Kidney epithelial cell (primary cell): ENCODE measurements around the gene COL1A1. TPM values are rescaled to one million over a fixed set of nuclear protein-coding genes. Genes with fewer than 3 reads are reported as not detected.

Experiments
- DNase-seq: peaks from one replicate; pipeline ENCODE4 v3.0.0-alpha.2; 2010; ENCODE audit warnings: low read depth
- H3K27me3 ChIP-seq: 2 replicates; pipeline ENCODE4 v1.6.0; 2011; ENCODE audit warnings: low read length; ENCODE audit not compliant: control insufficient read depth, insufficient read depth
- H3K36me3 ChIP-seq: 2 replicates; pipeline ENCODE4 v1.5.1; 2011; ENCODE audit warnings: low read length; ENCODE audit not compliant: control insufficient read depth, insufficient read depth
- H3K4me3 ChIP-seq: 2 replicates; pipeline ENCODE4 v1.5.1; 2011; ENCODE audit warnings: low read depth, mild to moderate bottlenecking, control low read depth, low read length
- total RNA-seq: library from RNA; depleted of rRNA; stranded (reverse); fragments of >200 nt; gene quantifications from 2 replicates; pipeline ENCODE4 v1.2.3, GENCODE V29; 2015
- TF ChIP-seq, protein P1 (sequence below): IDR thresholded peaks from 2 replicates; pipeline ENCODE4 v1.5.1; 2011; ENCODE audit warnings: mild to moderate bottlenecking, moderate library complexity, low read length, control low read depth, inconsistent platforms; ENCODE audit not compliant: insufficient read depth, poor library complexity, severe bottlenecking

COL1A1 gene
- total RNA-seq, 1 donor from 2014 or later = 139 TPM

DNA sequence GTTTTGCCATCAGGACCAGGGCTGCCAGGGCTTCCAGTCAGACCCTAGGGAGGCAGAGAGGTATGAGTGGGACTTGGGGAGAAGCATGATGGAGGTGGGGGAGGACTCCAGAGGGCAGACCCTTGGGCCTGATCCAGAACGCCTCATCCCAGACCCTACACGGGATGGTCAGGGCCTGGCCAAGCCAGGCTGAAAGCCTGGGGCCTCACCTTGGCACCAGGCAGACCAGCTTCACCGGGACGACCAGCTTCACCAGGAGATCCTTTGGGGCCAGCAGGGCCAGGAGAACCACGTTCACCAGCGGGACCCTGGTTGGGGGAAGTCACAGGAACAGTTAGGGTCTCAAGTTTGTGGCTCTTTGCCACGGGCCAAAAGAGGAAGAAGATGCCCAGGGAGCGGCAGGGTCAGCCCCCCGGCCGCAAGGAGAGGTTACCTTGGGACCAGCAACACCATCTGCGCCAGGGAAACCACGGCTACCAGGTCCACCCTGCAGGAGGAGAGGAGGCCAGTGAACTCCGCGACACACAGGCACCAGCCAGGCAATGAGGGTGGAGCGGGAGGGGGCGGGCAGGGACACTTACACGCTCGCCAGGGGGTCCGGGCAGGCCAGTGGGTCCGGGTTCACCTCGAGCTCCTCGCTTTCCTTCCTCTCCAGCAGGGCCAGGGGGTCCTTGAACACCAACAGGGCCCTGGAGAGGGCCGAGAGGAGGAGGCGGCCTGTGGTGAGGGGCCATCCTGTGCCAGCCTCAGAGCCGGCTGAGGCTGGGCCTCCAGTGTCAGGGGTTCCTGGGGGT is 7.1 kb downstream of the COL1A1 start:
- peaks cover 8% of the 10 kb centered on the region for H3K36me3 ChIP-seq
- DNase-seq = no peak
- TF ChIP-seq, protein P1, sequence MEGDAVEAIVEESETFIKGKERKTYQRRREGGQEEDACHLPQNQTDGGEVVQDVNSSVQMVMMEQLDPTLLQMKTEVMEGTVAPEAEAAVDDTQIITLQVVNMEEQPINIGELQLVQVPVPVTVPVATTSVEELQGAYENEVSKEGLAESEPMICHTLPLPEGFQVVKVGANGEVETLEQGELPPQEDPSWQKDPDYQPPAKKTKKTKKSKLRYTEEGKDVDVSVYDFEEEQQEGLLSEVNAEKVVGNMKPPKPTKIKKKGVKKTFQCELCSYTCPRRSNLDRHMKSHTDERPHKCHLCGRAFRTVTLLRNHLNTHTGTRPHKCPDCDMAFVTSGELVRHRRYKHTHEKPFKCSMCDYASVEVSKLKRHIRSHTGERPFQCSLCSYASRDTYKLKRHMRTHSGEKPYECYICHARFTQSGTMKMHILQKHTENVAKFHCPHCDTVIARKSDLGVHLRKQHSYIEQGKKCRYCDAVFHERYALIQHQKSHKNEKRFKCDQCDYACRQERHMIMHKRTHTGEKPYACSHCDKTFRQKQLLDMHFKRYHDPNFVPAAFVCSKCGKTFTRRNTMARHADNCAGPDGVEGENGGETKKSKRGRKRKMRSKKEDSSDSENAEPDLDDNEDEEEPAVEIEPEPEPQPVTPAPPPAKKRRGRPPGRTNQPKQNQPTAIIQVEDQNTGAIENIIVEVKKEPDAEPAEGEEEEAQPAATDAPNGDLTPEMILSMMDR = no peak
- no peak overlapping the region for H3K4me3 ChIP-seq
- H3K27me3 ChIP-seq = no peaks in the 10 kb centered on the region

DNA sequence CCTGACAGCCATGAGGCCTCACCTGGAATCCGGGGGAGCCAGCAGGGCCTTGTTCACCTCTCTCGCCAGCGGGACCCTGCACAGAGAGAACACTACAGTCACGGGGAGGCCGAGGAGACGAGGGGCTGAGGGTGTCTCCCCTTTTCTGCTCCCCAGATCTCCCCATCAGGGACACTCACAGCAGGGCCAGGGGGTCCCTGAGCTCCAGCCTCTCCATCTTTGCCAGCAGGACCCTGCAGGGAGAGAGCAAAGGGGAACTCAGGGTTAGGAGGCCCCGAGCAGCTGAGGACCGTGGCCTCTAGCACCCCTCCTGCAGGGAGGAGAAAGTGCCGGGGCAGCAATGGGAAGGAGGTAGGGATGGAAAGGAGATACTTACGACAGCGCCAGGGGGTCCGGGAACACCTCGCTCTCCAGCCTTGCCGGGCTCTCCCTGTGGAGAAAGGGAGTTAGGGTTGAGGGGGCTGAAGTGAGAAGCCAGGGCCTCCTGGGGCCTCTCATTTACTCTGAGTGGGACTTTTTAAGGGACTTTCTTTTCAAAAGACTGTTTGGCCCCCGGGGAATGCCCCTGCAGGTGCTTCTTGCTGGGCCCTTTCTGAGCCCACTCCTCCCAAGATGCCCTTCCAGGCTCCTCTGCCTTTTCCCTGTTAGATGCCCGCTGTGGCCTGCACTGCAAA is 8.7 kb downstream of the COL1A1 start:
- H3K36me3 ChIP-seq = peaks cover 9% of the 10 kb centered on the region

DNA sequence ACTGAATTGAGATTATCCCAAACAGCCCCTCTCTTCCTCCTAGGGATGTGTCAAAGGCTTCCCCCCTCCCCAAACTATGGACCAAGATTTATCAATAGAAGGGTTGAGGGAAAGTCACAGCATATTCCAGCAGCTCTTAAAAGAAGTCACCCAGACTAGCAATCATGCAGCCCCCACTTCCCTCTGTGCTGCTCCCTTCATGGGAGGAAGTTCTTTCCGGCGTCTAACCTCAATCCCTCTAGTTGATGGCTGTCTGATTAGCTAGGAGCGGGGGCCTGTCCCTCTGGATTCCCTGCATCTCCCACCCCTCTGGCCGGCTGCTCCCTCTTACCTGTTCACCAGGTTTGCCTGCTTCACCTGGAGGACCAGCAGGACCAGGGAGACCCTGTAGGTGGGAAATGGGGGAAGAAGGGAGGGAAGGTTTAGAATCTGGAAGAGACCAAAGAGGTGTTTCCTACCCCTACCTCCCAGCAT is 9.2 kb downstream of the COL1A1 start:
- TF ChIP-seq, protein P1 = no peak
- H3K4me3 ChIP-seq = no peak overlapping the region
- no peak for DNase-seq
- peaks cover 9% of the 10 kb centered on the region for H3K36me3 ChIP-seq
- no peaks in the 10 kb centered on the region for H3K27me3 ChIP-seq

More for the DNA sequence above, 8.7 kb downstream of the COL1A1 start:
- DNase-seq = no peak
- no peak overlapping the region for H3K4me3 ChIP-seq
- TF ChIP-seq, protein P1 = no peak
- H3K27me3 ChIP-seq = no peaks in the 10 kb centered on the region

DNA sequence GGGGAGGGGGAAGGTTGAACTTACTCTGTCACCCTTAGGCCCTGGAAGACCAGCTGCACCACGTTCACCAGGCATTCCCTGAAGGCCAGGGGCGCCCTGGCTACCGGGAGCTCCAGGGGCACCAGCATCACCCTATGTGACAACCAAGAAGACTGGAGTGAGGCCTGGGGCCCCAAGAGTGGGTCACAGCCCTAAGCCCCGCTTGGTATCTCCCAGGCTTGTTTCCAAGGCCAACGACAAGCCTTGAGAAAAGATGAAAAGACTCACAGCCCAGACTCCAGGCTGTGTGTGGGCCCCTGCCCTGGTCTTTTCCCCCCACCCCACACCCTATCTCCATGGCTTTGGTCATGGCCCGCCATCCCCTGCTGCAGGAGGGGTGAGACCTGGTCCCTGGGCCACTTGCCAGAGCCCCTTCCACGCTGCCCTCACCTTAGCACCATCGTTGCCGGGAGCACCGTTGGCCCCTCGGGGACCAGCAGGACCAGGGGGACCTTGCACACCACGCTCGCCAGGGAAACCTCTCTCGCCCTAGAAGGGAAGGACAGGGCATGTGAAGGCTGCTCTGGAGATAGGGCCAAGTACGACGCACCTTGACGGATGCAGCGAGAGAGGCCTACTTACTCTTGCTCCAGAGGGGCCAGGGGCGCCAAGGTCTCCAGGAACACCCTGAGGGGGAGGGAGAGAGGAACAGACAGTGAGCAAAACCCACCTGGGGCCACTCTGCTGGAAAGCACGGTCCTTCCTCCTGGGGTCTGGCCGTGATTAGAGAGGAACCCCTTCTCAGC is 9.9 kb downstream of the COL1A1 start:
- Histone ChIP-seq H3K27me3 (no peaks in the 10 kb centered on the region), H3K36me3 (peaks cover 9% of the 10 kb centered on the region), H3K4me3 (no peak overlapping the region)
- TF ChIP-seq, protein P1 = no peak
- no peak for DNase-seq

DNA sequence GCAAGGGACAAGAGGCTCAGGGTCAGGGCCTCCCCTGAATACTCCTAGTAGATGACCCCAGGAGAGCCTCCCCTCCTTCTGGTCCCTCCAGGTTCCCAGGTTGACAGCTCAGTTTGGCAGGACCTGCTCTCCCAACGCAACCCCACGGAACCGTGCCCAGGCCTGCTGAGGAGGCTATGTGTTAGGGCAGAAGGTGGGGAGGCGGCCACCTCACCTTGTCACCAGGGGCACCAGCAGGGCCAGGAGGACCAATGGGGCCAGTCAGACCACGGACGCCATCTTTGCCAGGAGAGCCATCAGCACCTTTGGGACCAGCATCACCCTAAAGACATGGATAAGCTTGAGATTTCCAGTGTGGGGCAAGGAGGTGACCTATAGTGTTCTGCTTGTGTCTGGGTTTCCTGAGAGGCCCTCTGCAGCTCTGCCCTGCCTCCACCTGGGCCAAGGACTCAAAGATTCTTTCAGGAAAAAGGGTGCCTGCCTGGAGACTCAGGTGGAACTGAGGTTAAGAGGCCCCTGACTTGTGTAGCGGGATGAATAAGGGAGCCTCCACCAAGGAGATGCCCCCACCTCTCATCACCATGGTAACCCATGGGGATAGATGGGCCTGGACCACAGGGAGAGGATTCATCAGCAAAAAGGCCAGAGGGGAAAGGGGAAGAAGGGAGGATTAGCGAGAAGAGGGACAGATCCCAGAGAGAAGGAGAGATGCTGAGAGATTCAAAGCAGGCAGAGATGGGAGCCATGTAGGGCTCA is 10.7 kb downstream of the COL1A1 start:
- no peak overlapping the region for H3K4me3 ChIP-seq
- H3K27me3 ChIP-seq = no peaks in the 10 kb centered on the region
- TF ChIP-seq, protein P1 = no peak
- no peak for DNase-seq
- H3K36me3 ChIP-seq = peaks cover 11% of the 10 kb centered on the region
